ENCODE data around the gene KISS1.

DNA sequence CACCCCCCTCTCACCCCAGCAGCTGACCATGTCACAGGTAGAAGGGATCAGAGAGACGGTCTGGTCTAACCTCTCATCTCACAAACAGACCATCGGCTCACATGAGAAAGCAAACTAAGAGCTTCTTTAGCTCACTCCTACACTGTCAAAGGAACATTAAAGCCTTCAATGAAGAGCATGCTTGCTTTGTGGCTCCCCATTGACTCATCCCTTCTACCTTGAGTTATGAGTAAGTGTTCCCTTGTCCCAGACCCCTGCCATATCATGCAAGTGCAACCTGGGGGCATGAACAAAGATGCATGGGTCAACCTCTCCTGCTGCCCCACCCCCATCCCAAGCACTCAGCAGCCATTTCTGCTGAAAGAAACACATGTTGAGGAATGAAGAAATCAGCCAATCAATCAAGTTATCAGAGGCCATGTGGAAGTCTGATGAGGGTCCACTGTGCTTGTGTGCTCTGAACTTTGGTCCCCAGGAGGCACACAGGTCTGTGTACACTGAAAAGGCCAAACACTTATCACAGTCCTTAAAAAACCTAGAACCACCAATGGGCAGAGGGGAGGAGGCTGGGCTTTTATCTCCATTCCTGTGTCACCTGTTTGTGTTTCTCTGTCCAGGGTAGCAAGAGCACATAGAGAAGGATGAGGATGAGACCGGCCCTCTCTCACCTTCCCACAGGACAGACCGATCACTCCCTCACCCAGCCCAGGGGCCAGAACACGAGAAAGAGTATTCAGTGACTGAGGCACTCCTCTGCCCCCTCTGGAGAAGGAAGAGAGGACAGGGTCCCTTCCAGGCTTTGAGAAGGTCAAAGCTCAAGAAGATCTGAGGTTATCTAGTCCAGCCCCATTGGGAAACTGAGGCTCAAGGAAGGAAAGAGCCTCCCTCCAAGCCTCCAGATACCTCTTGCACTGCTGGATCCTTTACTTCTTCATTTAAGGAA is 54.0 kb downstream of the KISS1 start:
- TF ChIP-seq, protein P1, sequence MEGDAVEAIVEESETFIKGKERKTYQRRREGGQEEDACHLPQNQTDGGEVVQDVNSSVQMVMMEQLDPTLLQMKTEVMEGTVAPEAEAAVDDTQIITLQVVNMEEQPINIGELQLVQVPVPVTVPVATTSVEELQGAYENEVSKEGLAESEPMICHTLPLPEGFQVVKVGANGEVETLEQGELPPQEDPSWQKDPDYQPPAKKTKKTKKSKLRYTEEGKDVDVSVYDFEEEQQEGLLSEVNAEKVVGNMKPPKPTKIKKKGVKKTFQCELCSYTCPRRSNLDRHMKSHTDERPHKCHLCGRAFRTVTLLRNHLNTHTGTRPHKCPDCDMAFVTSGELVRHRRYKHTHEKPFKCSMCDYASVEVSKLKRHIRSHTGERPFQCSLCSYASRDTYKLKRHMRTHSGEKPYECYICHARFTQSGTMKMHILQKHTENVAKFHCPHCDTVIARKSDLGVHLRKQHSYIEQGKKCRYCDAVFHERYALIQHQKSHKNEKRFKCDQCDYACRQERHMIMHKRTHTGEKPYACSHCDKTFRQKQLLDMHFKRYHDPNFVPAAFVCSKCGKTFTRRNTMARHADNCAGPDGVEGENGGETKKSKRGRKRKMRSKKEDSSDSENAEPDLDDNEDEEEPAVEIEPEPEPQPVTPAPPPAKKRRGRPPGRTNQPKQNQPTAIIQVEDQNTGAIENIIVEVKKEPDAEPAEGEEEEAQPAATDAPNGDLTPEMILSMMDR (IDR thresholded peaks at IDR 0.05; ENCODE audit: low read length) = no peak
- TF ChIP-seq EZH2phosphoT487 (IDR thresholded peaks at IDR 0.05; ENCODE audit: low read length) (no peak), EZH2 (optimal IDR thresholded peaks at IDR 0.05; ENCODE audit: low read depth, low read length) (no peak)

All from MM.1S (cell line).